Astrocyte (in vitro differentiated cells and primary cell): ENCODE data around the gene ZGRF1. TPM values are rescaled to one million over a fixed set of nuclear protein-coding genes. Genes with fewer than 3 reads are reported as not detected.

Source experiments
- DNase-seq: peaks from one replicate; pipeline ENCODE4 v3.0.0-alpha.2; 2010; ENCODE audit warnings: low read depth
- FAIRE-seq: peaks from 2 replicates; lab custom pipeline; 2011; peaks lifted over from hg19 to GRCh38; lab: Jason Lieb, UNC
- H2AFZ ChIP-seq: 2 replicates; pipeline ENCODE4 v1.6.0; 2012; ENCODE audit warnings: low read depth, low read length, inconsistent platforms
- H3K27ac ChIP-seq: 2 replicates; pipeline ENCODE4 v1.5.1; 2011; ENCODE audit warnings: low read depth, low read length, inconsistent platforms
- H3K27me3 ChIP-seq: 2 replicates; pipeline ENCODE4 v1.6.0; 2011; ENCODE audit warnings: low read length, inconsistent platforms; ENCODE audit not compliant: insufficient read depth
- H3K36me3 ChIP-seq: 2 replicates; pipeline ENCODE4 v1.5.1; 2011; ENCODE audit warnings: low read length, inconsistent platforms; ENCODE audit not compliant: insufficient read depth
- H3K4me1 ChIP-seq: 2 replicates; pipeline ENCODE4 v1.5.1; 2011; ENCODE audit warnings: low read length, inconsistent platforms; ENCODE audit not compliant: insufficient read depth
- H3K4me2 ChIP-seq: 2 replicates; pipeline ENCODE4 v1.6.0; 2012; ENCODE audit warnings: low read length, inconsistent platforms
- H3K4me3 ChIP-seq: 2 replicates; pipeline ENCODE4 v1.5.1; 2011; ENCODE audit warnings: low read depth, mild to moderate bottlenecking, low read length, inconsistent platforms; ENCODE audit not compliant: insufficient read depth
- H3K79me2 ChIP-seq: 2 replicates; pipeline ENCODE4 v1.6.0; 2012; ENCODE audit warnings: mild to moderate bottlenecking, low read length, inconsistent platforms; ENCODE audit not compliant: insufficient read depth
- H3K9ac ChIP-seq: 2 replicates; pipeline ENCODE4 v1.6.0; 2012; ENCODE audit warnings: mild to moderate bottlenecking, low read length, inconsistent platforms
- H3K9me3 ChIP-seq: 2 replicates; pipeline ENCODE4 v1.5.1; 2012; ENCODE audit warnings: low read depth, mild to moderate bottlenecking, low read length, inconsistent platforms; ENCODE audit not compliant: insufficient read depth
- H4K20me1 ChIP-seq: 2 replicates; pipeline ENCODE4 v1.6.0; 2012; ENCODE audit warnings: low read length, inconsistent platforms; ENCODE audit not compliant: insufficient read depth
- H3K27ac Mint-ChIP-seq: one replicate; pipeline ENCODE4 v1.8.0; 2021; ENCODE audit warnings: mild to moderate bottlenecking, mixed read lengths; ENCODE audit not compliant: unreplicated experiment
- H3K27me3 Mint-ChIP-seq: one replicate; pipeline ENCODE4 v1.8.0; 2021; ENCODE audit warnings: low read depth, mixed read lengths; ENCODE audit not compliant: unreplicated experiment
- H3K36me3 Mint-ChIP-seq: one replicate; pipeline ENCODE4 v1.8.0; 2021; ENCODE audit warnings: low read depth, mixed read lengths; ENCODE audit not compliant: unreplicated experiment
- H3K4me1 Mint-ChIP-seq: one replicate; pipeline ENCODE4 v1.8.0; 2021; ENCODE audit warnings: low read depth, mixed read lengths; ENCODE audit not compliant: unreplicated experiment
- H3K4me3 Mint-ChIP-seq: one replicate; pipeline ENCODE4 v1.8.0; 2021; ENCODE audit warnings: mild to moderate bottlenecking, moderate library complexity, mixed read lengths; ENCODE audit not compliant: unreplicated experiment
- H3K9me3 Mint-ChIP-seq: one replicate; pipeline ENCODE4 v1.8.0; 2021; ENCODE audit warnings: mild to moderate bottlenecking, mixed read lengths; ENCODE audit not compliant: unreplicated experiment
- EZH2 ChIP-seq: IDR thresholded peaks from 2 replicates; pipeline ENCODE4 v1.6.1; 2012; ENCODE audit warnings: mild to moderate bottlenecking, low read length, inconsistent platforms; ENCODE audit not compliant: insufficient read depth
- total RNA-seq: library from RNA; stranded (reverse); gene quantifications from 2 replicates; pipeline ENCODE4 v1.2.1, GENCODE V29; 2021
- TF ChIP-seq, protein P1 (sequence below): IDR thresholded peaks from 2 replicates; pipeline ENCODE4 v1.5.1; 2011; ENCODE audit warnings: low read depth, mild to moderate bottlenecking, inconsistent platforms, low read length, moderate library complexity; ENCODE audit not compliant: insufficient read depth

The ZGRF1 gene
- total RNA-seq, 1 donor from 2014 or later, result 5.2 TPM

DNA sequence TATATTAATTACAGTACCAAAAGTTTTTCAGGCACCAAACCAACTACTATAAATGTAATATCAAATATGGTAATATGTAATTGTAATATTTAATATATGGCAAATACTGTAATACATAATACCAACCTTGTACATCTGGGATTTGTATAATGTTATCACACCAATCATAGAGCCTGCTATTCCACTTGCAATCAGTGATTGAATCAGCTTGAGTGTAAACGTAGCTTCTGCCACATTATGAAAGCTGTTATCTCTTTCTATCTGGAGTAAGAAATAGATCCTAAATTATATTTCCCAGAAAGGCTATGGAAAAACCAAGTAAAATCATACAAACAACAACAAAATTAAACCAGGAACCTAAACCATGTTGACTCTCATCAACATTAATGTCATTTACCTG lies 96.0 kb downstream of the ZGRF1 start:
- no peak for DNase-seq
- FAIRE-seq, result no peak
- H3K27ac ChIP-seq, result no peak overlapping the region
- H3K4me2 ChIP-seq, result no peak overlapping the region
- no peaks in the 10 kb centered on the region for H3K27me3 ChIP-seq
- no peaks in the 10 kb centered on the region for H3K36me3 ChIP-seq
- H4K20me1 ChIP-seq, result no peaks in the 10 kb centered on the region
- H3K9ac ChIP-seq, result no peak overlapping the region
- Mint-ChIP-seq H3K9me3 (no peaks in the 10 kb centered on the region), H3K36me3 (no peaks in the 10 kb centered on the region), H3K27ac (no peak overlapping the region), H3K4me1 (peaks cover 4% of the 10 kb centered on the region), H3K27me3 (no peaks in the 10 kb centered on the region), H3K4me3 (no peak overlapping the region)
- no peak for TF ChIP-seq EZH2
- TF ChIP-seq, protein P1, sequence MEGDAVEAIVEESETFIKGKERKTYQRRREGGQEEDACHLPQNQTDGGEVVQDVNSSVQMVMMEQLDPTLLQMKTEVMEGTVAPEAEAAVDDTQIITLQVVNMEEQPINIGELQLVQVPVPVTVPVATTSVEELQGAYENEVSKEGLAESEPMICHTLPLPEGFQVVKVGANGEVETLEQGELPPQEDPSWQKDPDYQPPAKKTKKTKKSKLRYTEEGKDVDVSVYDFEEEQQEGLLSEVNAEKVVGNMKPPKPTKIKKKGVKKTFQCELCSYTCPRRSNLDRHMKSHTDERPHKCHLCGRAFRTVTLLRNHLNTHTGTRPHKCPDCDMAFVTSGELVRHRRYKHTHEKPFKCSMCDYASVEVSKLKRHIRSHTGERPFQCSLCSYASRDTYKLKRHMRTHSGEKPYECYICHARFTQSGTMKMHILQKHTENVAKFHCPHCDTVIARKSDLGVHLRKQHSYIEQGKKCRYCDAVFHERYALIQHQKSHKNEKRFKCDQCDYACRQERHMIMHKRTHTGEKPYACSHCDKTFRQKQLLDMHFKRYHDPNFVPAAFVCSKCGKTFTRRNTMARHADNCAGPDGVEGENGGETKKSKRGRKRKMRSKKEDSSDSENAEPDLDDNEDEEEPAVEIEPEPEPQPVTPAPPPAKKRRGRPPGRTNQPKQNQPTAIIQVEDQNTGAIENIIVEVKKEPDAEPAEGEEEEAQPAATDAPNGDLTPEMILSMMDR, result no peak
- no peaks in the 10 kb centered on the region for H3K9me3 ChIP-seq
- H2AFZ ChIP-seq, result no peak overlapping the region
- no peak overlapping the region for H3K4me3 ChIP-seq
- H3K4me1 ChIP-seq, result no peaks in the 10 kb centered on the region
- no peaks in the 10 kb centered on the region for H3K79me2 ChIP-seq

- Histone ChIP-seq H3K4me3 (no peak overlapping the region), H4K20me1 (no peaks in the 10 kb centered on the region), H3K27me3 (no peaks in the 10 kb centered on the region), H2AFZ (no peak overlapping the region), H3K27ac (no peak overlapping the region), H3K36me3 (no peaks in the 10 kb centered on the region), H3K79me2 (no peaks in the 10 kb centered on the region), H3K9me3 (no peaks in the 10 kb centered on the region), H3K4me1 (peaks cover 4% of the 10 kb centered on the region), H3K9ac (no peak overlapping the region), H3K4me2 (no peak overlapping the region)
- H3K36me3 Mint-ChIP-seq, result no peaks in the 10 kb centered on the region
- DNase-seq (no peak), FAIRE-seq (no peak)
- TF ChIP-seq, protein P1, result no peak
- no peak for TF ChIP-seq EZH2
- H3K4me3 Mint-ChIP-seq, result no peak overlapping the region
- H3K4me1 Mint-ChIP-seq, result peaks cover 7% of the 10 kb centered on the region
- no peak overlapping the region for H3K27ac Mint-ChIP-seq
- no peaks in the 10 kb centered on the region for H3K27me3 Mint-ChIP-seq
- H3K9me3 Mint-ChIP-seq, result no peaks in the 10 kb centered on the region
Observed at GRCh38 chr4:112536123-112536522, 100.6 kb downstream of the ZGRF1 start.

DNA sequence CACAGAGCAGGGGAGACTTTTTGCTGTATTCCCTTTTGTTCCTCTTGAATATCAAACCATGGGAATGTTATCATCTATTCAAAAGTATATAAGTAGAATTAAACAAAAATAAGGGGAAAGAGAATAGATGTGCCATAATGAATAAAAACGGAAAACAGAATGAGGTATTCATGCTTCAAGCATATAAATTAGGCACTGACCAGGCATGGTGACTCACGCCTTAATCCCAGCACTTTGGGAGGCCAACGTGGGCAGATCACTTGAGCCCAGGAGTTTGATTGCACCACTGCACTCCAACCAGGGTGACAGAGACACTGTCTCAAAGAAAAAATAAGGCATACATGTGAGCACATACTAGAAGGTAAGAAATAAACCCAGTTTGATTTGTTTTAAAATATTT lies 104.4 kb downstream of the ZGRF1 start:
- H3K9me3 ChIP-seq, result no peaks in the 10 kb centered on the region
- H3K36me3 ChIP-seq, result no peaks in the 10 kb centered on the region
- peak; percentile 44 for DNase-seq
- H3K27ac ChIP-seq, result no peak overlapping the region
- no peak overlapping the region for H3K4me3 ChIP-seq
- Mint-ChIP-seq H3K9me3 (no peaks in the 10 kb centered on the region), H3K4me3 (no peak overlapping the region), H3K27ac (no peak overlapping the region), H3K36me3 (no peaks in the 10 kb centered on the region), H3K27me3 (peaks cover 3% of the 10 kb centered on the region), H3K4me1 (peaks cover 6% of the 10 kb centered on the region)
- no peaks in the 10 kb centered on the region for H4K20me1 ChIP-seq
- H3K4me2 ChIP-seq, result no peak overlapping the region
- TF ChIP-seq, protein P1, result no peak
- no peak for TF ChIP-seq EZH2
- peak; percentile 20 for FAIRE-seq
- peaks cover 4% of the 10 kb centered on the region for H3K4me1 ChIP-seq
- H2AFZ ChIP-seq, result no peak overlapping the region
- H3K27me3 ChIP-seq, result no peaks in the 10 kb centered on the region
- no peaks in the 10 kb centered on the region for H3K79me2 ChIP-seq
- H3K9ac ChIP-seq, result no peak overlapping the region
